Measurements from ENCODE around the gene GPR85.
"Not testable (repeated sequence)": the region's sequence is repeated elsewhere in the genome, so short reads cannot be mapped to it uniquely, and the experiment has no call there.

Gene GPR85, protein sequence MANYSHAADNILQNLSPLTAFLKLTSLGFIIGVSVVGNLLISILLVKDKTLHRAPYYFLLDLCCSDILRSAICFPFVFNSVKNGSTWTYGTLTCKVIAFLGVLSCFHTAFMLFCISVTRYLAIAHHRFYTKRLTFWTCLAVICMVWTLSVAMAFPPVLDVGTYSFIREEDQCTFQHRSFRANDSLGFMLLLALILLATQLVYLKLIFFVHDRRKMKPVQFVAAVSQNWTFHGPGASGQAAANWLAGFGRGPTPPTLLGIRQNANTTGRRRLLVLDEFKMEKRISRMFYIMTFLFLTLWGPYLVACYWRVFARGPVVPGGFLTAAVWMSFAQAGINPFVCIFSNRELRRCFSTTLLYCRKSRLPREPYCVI

DNA sequence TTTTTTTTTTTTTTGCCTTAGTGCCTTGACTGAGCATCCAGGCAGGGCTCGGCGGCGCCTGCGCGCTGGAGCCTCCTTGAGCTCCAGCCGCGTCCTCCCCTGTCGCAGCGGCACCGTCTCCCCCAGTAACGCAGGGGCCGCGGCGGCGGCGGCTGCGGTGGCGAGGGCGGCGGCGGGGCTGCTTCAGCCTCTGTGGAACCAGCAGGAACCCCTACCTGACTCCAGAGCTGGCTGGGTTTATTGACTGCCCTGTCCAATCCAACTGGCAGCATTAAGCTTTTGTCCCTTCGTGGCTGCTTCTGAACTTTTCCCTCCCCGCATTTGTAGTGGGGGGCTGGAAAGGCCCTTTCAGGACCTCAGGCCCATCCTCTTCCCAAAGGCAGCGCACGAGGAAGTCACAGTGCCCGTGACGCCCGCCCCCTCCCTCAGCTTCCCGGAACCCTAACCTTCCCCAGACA is at the start of gene GPR85:
Gene GPR85 (minus strand): TSS at position 397 of the 458 bp plus-strand sequence. CDS start 2,106 bp downstream, outside the sequence.
- DNase-seq (ENCODE audit: low read depth): peak; percentile 63

DNA sequence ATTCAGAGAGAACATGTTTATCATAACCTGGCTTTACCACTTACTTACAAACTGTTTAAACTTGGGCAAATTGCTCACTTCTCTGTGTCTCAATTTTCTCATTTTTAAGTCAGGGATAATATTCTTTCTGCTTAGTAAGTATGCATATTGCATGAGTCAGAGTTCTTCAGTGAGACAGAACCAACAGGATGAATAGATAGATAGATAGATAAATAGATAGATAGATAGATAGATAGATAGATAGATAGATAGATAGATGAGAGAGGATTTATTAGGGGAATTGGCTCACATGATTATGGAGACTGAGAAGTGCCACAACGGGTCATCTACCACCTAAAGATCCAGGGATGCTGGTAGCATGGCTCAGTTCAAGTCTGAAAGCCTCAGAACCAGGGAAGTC is 47.4 kb upstream of the GPR85 start:
- DNase-seq (ENCODE audit: low read depth): no peak

DNA sequence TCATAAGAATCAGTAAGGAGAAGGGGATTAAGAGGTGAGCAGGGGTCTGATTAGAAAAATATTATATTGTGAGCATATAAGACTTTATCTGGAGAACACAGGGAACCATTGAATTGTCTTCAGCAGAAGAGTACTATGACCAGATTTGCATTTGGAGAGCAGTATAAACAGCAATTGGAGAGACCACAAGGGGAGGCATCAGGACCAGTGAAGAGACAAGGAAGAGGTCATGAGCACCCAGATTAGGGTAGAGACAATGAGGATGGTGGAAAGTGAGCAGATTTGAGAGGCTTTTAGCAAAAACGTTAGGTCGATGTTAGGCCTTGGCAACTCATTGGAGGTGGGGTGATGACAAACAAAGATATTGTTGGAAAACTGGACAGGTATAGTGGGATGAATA is 44.7 kb upstream of the GPR85 start:
- DNase-seq (ENCODE audit: low read depth): no peak

DNA sequence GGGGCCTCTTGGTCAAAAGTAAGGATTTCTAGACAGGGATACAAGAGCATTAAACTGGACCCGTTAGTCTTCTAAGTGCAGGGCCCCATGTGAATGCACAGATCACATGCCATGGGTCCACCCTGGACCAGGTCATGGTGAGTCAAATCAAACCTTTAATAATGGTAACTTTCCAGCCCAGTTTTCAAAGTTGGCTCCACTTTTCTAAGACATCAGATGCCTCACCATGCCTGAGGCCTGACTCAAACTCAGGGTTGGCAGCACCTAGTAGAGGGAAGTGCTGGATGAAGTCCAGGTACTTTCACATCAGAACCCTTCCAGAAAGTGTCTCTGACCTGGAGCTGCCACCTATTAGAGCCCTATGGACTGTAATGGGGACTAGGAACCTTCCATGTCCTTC is 41.4 kb upstream of the GPR85 start:
- peak; percentile 11 for DNase-seq (ENCODE audit: low read depth)

DNA sequence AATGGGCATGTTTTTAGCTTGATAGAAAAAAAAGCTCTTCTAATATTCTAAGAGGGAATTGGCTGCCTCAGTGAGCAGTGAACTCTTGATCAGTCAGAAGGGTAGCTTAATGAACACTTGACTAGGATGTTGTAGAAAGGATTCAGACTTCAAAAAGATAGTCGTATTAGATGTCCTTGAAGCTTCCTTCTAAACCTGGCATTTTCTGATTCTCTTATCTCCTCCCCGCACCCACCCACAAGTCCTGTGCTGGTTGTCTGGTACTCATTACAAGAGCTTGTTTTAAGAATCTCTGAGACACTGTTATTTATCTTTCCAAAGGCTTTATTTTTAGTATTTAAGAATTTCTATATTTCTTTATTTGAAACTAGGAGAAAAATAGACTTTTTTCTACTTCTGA is 39.1 kb upstream of the GPR85 start:
- no peak for DNase-seq (ENCODE audit: low read depth)

DNA sequence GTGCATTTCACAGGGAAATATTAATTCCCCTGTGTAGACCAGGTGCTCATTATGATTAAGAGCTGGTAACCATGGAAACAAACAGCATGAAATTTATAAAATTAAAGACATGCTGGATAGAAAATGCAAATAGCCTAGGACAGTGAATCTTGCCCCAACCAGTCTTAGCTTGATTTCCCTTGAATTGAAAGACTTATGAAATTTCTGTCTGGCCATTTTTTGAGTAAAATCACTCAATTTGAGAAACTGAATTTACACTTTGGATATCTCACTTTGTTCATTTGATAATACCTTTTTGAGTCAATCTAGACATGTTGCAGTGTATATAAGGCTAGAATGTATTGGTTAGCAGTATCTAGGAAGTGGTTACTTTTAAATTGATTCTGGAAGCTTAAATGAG is 36.1 kb upstream of the GPR85 start:
- no peak for DNase-seq (ENCODE audit: low read depth)

DNA sequence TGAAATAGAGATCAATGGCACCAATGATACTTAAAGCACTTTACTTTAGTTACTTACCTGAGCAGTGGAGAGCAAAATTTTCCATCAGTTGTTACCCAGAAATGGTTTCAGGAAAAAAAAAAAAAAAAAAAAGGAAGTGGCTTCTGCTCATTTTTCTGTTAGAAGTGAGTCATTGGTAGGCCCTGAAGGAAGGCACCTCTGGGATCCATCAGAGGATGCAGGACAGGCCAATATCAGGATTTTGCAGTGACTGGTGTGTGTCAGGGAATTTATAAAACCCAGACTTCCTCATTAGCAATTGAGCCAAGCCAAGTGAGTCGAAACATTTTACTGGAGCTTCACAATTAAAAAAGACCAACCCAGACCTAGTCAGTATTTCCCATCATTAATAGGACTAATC is 34.0 kb upstream of the GPR85 start:
- no peak for DNase-seq (ENCODE audit: low read depth)

DNA sequence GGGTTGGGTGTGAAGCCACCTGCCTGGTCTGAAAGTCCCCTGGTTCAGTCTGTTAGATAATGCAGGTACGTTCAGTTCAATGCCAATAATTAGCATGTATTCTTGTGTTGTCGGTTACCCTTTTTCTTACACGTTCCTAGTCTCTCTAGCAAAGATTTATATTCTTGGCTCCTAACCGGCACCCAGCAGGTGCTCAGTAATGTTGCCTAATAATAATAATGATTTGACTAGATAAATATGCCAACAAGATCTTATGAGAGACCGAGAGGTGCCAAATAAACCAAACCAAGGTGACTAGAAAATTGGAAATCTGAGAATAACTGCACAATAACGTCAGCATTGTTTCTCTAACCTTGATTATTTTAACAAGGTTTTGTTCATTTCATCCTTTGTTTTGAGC is 32.8 kb upstream of the GPR85 start:
- no peak for DNase-seq (ENCODE audit: low read depth)

DNA sequence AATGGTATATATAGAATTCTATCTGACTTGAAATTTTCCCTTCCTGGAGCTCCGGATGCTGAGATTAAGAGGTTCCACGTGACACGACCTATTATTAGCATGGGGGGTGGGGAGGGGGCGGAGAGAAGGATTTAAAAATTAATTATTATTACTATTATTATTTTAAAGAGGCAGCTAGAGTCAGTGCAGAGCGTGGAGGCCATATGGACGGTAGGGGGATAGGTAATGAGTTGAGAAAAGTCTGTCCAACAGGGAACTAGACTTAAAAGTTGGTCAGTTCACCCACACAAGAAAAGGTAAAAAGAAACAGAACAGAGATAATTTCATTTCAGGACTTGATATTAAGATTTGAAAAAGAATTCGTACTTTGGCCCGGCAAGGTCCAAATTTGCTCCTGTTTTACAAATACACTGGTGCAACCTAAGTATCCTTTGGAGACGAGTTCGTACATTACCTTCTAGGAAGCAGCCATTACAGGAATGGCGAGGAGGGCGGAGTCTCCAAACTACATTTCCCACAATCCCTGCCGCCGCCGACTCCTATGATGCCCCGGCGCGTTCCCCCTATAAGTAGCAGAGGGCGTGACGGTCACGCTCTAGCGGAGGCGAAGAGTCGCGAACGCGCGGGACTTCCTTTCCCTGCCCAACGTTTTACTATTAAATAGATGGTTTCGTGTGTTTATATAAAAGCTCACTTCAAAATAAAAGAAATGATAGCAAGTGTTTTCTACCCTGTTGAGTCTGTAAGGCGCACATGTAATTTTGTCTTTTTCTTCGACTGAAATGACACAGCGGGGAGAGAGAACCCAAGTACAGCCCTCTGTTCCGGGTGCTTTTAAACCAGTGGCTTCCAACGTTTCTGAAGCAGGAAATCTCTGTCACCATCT is 31.7 kb upstream of the GPR85 start, which contains the start of gene SMIM30:
Gene SMIM30 (minus strand): TSS at position 481 of the 886 bp plus-strand sequence. CDS start 976 bp downstream, outside the sequence.
- DNase-seq (ENCODE audit: low read depth): peak; percentile 93

DNA sequence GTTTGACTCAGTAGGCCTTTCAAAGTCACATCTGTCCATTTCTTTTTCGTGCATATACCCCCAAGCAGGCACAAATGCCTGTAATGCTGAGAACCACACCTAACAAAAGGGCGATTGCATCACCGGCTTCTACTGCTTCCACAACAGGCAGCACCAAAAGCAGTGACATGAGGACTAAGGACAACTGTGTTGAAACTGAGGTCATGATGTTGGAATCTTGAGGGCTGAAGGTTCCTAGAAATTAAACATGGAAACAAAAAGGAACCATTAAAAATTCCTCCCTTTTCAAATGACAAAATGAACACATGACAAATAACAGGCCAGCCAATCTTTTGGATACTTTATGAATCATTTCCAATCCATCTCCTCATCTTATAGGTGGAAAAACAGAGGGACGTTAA is 30.7 kb upstream of the GPR85 start:
- DNase-seq (ENCODE audit: low read depth): not testable (repeated sequence)

DNA sequence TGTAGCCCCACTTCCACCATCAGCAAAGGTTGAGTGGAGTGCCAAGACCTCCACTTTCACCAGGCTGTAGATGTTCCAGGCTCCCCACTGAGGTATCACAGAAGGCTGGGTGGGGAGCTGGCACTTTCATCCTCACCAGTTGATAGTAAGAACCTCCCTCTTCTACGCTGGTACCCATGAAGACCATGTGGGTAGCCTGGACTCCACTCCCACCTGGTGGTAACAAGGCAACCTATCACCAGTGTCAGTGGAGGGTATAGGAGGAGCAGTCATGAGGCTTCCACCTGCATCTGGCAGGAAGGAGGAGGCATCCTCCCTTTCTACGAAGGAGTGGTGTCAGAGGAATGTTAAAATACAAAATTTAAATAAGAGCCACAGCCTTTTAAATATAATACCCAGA is 27.3 kb upstream of the GPR85 start:
- DNase-seq (ENCODE audit: low read depth): peak; percentile 3

DNA sequence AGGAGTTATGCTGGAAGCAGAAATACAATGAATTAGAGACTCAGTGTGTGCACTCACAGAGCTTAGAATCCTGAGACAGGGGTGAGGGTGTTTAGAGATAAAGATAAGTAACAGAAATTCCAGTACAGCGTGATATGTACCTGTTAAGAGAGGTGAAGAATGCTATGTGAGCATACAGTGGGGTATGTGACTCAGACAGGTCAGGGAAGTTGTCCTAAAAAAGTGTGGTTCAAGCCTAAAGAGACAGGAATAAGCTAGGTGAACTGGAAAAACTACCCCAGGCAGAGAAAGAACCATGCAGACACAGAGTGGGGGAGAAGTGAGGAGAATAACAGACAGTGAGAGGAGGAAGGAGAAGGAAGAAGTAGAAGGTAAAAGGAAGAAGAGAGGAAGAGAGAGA is 23.1 kb upstream of the GPR85 start:
- no peak for DNase-seq (ENCODE audit: low read depth)

DNA sequence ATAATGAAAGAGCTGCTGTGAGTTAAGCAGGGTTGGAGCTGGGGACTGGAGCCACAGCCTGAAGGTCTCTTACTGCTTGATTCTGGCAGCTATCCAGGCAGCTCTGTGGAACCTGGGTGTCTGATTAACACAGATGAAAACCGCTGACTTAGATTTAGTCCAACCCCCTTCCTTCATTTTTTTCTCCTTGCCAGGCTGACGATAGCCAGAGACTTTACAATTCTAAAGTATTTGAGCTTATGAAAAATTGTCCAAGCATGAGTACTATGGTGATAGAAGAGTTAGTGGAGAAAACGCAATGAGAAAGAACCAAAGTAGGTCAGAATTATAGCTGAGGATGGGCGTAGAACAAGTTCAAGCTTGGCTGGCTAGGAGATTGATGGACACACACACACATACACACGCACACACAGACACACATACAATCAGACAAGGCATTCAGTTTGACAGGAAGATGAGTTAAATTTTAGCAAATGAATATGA is 13.5 kb upstream of the GPR85 start:
- peak; percentile 62 for DNase-seq (ENCODE audit: low read depth)

DNA sequence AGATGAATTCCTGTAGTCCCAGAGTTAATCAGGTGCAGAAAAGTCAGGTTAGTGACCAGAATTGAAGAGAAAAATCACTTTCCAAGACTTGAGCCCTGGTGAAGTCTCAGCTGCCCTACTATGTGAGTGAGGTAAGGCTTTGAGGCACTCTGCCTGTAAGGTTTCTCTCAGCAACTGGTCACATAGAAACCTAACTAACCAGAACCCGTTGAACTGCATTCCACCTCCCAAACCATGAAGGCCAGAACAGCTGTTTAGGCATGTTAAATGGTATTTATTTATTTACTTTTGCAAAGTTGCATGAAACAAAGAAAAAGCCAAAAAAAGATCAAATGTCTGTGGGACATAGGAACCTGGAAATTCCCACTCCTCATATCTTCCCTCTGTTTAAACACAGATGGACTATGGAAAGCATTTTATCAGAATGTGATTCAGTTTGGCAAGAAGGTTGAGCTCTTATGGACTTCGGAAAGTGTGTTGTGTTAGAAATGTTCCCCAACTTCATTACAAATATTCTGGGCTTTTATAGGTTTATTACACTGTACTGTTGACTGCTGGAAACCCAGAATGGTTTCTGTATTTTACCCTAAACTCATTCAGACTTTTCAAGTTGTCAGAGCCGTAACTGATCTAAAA is 12.8 kb upstream of the GPR85 start:
- DNase-seq (ENCODE audit: low read depth): no peak

DNA sequence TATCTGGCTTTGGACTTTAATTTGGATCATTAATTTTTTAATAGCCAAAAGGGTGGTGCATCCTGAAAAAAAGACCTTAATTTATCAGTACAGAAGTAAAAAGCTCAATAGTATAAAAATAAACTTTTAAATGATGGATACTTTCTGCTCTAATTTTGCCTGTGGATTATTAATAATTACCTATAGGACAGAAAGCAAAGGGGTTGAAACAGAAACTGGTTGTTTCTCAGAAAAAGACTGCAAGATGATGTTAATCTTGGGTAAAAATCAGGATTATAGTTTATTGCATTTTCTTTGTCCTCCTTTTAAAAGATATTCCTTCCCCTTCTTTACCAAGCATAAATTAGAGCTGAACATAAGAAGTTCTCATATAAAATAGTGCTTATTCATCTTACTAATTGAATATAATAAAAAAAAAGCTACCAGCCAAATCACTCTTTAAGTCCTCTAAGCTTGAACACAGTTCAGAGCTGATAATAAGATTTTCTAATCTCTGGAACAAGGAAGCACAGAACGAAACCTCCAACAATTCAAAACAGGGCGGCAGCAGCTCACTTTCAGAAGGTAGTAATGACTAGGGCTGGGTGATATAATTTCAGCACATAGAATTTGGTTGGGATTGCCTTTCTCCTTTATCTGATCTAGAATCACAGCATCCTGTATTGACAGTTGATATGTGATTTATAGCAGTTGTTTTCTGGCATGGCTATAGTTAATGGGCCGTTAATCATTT is 8.1 kb upstream of the GPR85 start:
- DNase-seq (ENCODE audit: low read depth): no peak

DNA sequence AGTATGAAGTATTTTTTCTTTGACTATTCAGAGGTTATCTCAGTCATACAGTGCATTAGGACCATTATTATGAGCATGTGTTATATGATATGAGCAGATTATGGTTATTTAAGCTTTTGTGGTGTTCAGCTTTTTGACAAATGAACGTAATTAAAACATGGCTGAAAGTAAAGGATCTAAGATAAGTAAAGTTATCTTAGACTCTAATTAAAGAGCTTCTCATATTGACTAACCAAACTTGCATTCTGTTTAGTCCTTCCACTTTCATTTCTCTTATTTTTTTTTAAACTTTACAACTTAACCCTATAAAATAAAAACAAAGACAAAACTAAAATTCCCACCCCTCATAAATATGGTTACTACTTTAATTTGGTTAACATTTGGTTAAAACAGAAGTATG is 6.9 kb upstream of the GPR85 start:
- DNase-seq (ENCODE audit: low read depth): no peak

DNA sequence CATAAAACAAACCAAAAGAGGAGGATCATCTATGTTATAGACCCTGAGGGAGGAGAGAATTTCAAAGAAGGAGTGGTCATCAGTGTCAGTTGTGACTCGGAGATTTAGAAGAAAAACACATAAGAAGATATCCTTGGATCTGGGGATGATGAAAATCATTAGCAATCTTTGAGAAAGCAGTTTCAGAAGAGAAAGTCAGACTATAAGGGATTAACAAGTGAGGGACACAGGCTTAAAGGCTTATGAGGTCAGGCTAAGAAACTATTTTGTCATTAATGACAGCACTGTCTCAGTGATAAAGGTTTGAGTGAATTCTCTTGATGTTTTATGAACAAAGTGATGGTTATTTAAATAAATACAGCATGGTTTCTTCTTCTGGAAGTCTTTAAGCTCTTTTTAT is 6.1 kb upstream of the GPR85 start:
- DNase-seq (ENCODE audit: low read depth): no peak

DNA sequence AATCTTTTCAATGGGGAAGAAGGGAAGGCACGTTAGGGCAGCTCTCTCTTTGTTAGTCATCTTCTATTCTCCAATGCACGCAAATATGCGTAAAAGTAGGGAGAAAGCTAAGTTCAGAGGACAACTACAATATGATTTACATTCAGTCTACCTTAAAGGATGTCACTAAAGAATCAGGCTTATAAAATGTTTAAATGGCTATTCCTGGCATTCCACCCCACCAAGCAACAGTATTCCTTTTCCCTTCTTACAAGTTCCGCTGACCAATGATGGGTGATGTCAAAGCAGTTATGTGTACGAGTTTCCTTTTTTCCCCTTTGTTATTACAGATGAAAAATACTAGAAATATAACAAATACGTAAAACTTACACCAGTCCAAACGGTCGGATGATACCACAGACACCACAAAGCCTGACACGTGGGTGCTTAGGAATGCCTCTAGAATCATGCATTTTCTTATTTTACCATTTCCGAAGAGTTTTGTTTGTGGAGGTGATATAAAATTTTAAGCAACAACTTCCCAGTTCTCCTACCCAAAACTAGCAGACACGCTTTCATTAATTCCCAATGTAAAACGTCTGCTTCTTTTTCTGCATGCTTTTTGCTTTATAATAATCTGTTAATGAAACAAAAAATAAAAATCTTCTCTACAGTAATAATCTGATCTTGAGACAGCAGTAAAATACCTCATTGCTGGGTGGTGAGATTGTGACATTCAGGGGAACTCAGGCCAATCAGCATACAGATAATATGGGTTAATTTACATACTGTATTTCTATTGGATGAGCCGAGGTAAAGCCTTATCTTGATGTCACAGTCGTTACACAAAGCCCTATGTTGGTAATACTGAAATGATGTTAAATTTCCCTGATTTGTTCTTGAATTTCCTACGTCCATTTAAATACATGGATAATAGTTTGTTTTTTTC is 708 bp upstream of the GPR85 start:
- DNase-seq (ENCODE audit: low read depth): peak; percentile 92

DNA sequence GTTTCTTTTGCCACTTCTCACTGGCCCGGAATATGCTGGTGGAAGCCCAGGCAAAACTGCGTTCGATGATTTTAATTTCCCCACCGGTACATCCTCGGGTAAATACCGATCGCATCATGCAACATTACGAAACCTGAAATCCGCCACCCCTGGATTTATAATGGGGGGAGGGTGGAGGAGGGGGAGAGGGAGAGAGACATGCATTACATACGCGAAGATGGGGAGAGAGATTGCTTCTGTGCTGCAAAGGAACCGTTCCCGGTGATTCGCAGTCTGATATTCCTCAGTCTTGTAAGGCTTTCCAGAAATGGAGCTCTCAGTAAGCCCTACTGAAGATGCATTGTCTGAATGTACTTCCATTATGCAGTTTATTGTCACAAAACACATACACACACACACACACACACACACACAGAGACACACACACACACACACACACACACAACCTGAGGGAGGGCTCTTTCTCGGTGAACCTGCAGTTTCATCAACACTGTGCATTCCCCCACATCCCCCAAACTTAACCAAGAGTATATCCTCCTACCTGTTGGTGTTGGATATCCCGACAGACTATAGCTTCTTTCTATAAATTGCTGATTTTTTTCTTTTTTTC is 741 bp downstream of the GPR85 start:
- peak; percentile 18 for DNase-seq (ENCODE audit: low read depth)

All from iris pigment epithelial cell (primary cell).